Osteoblast (primary cell): ENCODE measurements around the gene ACSF3. TPM values are rescaled to one million over a fixed set of nuclear protein-coding genes. Genes with fewer than 3 reads are reported as not detected.

Experiments used
- DNase-seq: peaks from one replicate; pipeline ENCODE4 v3.0.0; 2011; ENCODE audit warnings: low spot score, mixed read lengths; ENCODE audit not compliant: insufficient read length; ENCODE audit errors: missing footprints
- H2AFZ ChIP-seq: 2 replicates; pipeline ENCODE4 v1.6.0; 2011; ENCODE audit warnings: mild to moderate bottlenecking, low read length
- H3K27ac ChIP-seq: 2 replicates; pipeline ENCODE4 v1.5.1; 2011; ENCODE audit warnings: mild to moderate bottlenecking, low read depth, low read length, moderate library complexity
- H3K27me3 ChIP-seq: 2 replicates; pipeline ENCODE4 v1.6.0; 2012; ENCODE audit warnings: mild to moderate bottlenecking, control low read depth, inconsistent platforms, low read length, moderate library complexity; ENCODE audit not compliant: insufficient read depth
- H3K36me3 ChIP-seq: 2 replicates; pipeline ENCODE4 v1.5.1; 2011; ENCODE audit warnings: mild to moderate bottlenecking, low read length, control low read depth, moderate library complexity; ENCODE audit not compliant: insufficient read depth
- H3K4me1 ChIP-seq: 2 replicates; pipeline ENCODE4 v1.5.1; 2011; ENCODE audit warnings: mild to moderate bottlenecking, low read length, control low read depth, moderate library complexity; ENCODE audit not compliant: insufficient read depth
- H3K4me2 ChIP-seq: 2 replicates; pipeline ENCODE4 v1.6.0; 2011; ENCODE audit warnings: mild to moderate bottlenecking, low read length; ENCODE audit not compliant: insufficient read depth
- H3K4me3 ChIP-seq: fragments of 200-600 bp; sonication (generic); 3 replicates; pipeline ENCODE4 v1.5.1; 2012; ENCODE audit warnings: mild to moderate bottlenecking, low read length, inconsistent platforms; ENCODE audit not compliant: insufficient read depth
- H3K79me2 ChIP-seq: 2 replicates; pipeline ENCODE4 v1.6.0; 2012; ENCODE audit warnings: mild to moderate bottlenecking, low read length, control low read depth, inconsistent platforms; ENCODE audit not compliant: insufficient read depth
- H3K9me3 ChIP-seq: 2 replicates; pipeline ENCODE4 v1.5.1; 2011; ENCODE audit warnings: low read depth, low read length, control low read depth
- H4K20me1 ChIP-seq: 2 replicates; pipeline ENCODE4 v1.6.0; 2012; ENCODE audit warnings: mild to moderate bottlenecking, low read length, control low read depth; ENCODE audit not compliant: insufficient read depth
- CTCF ChIP-seq: IDR thresholded peaks from 2 replicates; pipeline ENCODE4 v1.5.1; 2011; ENCODE audit warnings: mild to moderate bottlenecking, low read depth, low read length, moderate library complexity; ENCODE audit errors: extremely low read depth
- total RNA-seq: library from RNA; depleted of rRNA; stranded (reverse); fragments of >200 nt; gene quantifications from 2 replicates; pipeline ENCODE4 v1.2.3, GENCODE V29; 2012

The ACSF3 gene
- total RNA-seq, 1 donor = 29.3 TPM

DNA sequence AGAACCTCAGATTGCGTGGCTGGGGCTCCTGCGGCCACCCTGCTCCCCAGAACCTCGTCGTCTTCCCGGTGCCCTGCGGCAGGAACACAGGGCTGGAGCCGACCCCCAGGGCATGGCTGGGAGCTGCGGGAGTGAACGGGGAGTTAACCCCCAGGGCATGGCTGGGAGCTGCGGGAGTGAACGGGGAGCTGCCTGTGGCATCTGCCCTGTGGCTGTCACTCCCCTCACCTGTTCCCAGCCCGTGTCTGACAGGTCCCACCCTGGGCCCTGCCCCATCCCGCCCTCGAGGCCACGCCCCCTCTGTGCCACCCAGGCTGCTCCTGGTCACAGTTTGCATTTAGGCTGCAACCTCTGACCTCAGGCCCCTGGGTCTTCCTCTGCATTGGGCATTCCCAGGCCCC, 39.4 kb upstream of the ACSF3 start:
- TF ChIP-seq CTCF = no peak
- H3K27ac ChIP-seq = no peak overlapping the region
- no peak overlapping the region for H3K4me2 ChIP-seq
- H3K27me3 ChIP-seq = peaks cover 11% of the 10 kb centered on the region
- H3K4me3 ChIP-seq = no peak overlapping the region
- H2AFZ ChIP-seq = no peak overlapping the region
- no peaks in the 10 kb centered on the region for H4K20me1 ChIP-seq
- peaks cover 9% of the 10 kb centered on the region for H3K4me1 ChIP-seq
- no peak for DNase-seq
- no peaks in the 10 kb centered on the region for H3K36me3 ChIP-seq
- H3K9me3 ChIP-seq = no peaks in the 10 kb centered on the region
- H3K79me2 ChIP-seq = no peaks in the 10 kb centered on the region

DNA sequence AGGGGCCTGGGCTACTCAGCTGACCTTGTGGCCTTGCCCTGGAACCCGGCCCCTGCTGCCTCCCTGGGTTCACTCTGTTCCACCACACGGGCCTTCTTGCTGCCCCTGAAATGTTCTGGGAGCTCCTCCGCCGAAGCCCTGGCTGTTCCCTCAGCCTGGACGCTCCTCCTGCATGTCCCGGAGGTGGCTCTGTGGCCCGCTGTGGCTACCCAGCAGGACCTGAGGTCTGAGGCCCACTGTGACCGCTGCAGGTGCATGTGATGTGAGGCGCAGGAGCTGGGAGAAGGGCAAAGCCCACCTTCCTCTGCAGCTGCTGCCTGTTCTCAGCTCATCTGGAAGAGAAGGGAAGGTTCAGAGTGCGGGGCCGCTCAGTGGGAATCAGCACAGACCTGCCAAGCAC, 38.9 kb upstream of the ACSF3 start:
- H3K4me2 ChIP-seq = no peak overlapping the region
- H3K36me3 ChIP-seq = no peaks in the 10 kb centered on the region
- H3K4me3 ChIP-seq = no peak overlapping the region
- no peak for DNase-seq
- H4K20me1 ChIP-seq = no peaks in the 10 kb centered on the region
- H3K9me3 ChIP-seq = no peaks in the 10 kb centered on the region
- peaks cover 11% of the 10 kb centered on the region for H3K27me3 ChIP-seq
- H3K4me1 ChIP-seq = peaks cover 9% of the 10 kb centered on the region
- H3K27ac ChIP-seq = no peak overlapping the region
- TF ChIP-seq CTCF = no peak
- H2AFZ ChIP-seq = no peak overlapping the region
- H3K79me2 ChIP-seq = no peaks in the 10 kb centered on the region

GRCh38 chr16:89055313-89055712, 38.3 kb upstream of the ACSF3 start:
- H3K27me3 ChIP-seq = peaks cover 11% of the 10 kb centered on the region
- no peak overlapping the region for H3K4me3 ChIP-seq
- H3K27ac ChIP-seq = no peak overlapping the region
- H3K4me1 ChIP-seq = peaks cover 9% of the 10 kb centered on the region
- H3K36me3 ChIP-seq = no peaks in the 10 kb centered on the region
- no peaks in the 10 kb centered on the region for H3K79me2 ChIP-seq
- no peak overlapping the region for H2AFZ ChIP-seq
- H3K9me3 ChIP-seq = no peaks in the 10 kb centered on the region
- TF ChIP-seq CTCF = no peak
- no peak overlapping the region for H3K4me2 ChIP-seq
- DNase-seq = no peak
- no peaks in the 10 kb centered on the region for H4K20me1 ChIP-seq

DNA sequence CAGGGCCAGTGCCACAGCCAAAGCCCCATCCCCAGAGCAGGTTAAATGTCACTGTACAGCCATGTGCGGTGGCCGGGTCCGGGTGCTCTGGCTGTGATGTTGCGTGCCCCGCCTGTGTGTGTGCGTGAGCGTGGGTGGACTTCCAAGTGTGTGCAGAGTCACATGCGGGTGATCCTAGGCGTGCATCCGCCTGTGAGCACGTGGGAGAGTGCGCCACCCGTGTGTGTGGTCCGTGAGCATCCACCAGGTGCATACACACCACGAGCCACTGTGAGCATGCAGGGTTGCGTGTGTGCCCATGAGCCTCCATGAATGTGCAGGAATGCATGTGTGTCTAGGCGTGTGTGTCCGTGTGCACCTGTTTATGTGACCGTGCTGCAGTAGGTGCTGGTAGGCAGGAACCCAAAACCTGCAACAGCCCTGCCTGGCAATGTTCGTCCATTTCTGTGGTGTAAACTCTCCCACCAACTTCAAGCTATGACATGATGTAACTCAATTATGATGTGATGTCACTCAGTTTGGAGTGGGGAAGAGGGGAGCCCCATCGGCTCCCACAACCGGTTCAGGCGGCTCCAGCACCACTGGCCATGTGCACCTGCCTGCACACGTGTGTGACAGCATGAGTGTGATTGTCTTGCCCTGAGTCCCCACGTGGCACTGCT, 37.6 kb upstream of the ACSF3 start:
- Histone ChIP-seq H3K4me3 (no peak overlapping the region), H3K79me2 (no peaks in the 10 kb centered on the region), H3K36me3 (no peaks in the 10 kb centered on the region), H4K20me1 (no peaks in the 10 kb centered on the region), H3K27me3 (peaks cover 11% of the 10 kb centered on the region), H3K4me2 (no peak overlapping the region), H3K4me1 (peaks cover 9% of the 10 kb centered on the region), H3K27ac (no peak overlapping the region), H2AFZ (no peak overlapping the region), H3K9me3 (no peaks in the 10 kb centered on the region)
- TF ChIP-seq CTCF = no peak
- no peak for DNase-seq
